Neuronal stem cell (in vitro differentiated cells): Measurements from ENCODE around the gene PC.
A peak's percentile ranks its signal among the peaks of the same experiment; 100 is the strongest.
"Not testable (repeated sequence)": the region's sequence is repeated elsewhere in the genome, so short reads cannot be mapped to it uniquely, and the experiment has no call there.

Experiments used
- DNase-seq: peaks from one replicate; pipeline ENCODE4 v3.0.0-alpha.2; 2013; ENCODE audit warnings: low spot score
- H2AFZ ChIP-seq: one replicate; pipeline ENCODE4 v1.6.1; 2013; ENCODE audit warnings: mild to moderate bottlenecking, low read length, inconsistent platforms
- H2AK5ac ChIP-seq: 2 replicates; pipeline ENCODE4 v1.6.1; 2013; ENCODE audit warnings: low read depth, mild to moderate bottlenecking, inconsistent platforms, low read length, moderate library complexity, mixed read lengths
- H2BK120ac ChIP-seq: 2 replicates; pipeline ENCODE4 v1.6.1; 2013; ENCODE audit warnings: low read depth, mild to moderate bottlenecking, inconsistent platforms, low read length, moderate library complexity, mixed read lengths
- H2BK12ac ChIP-seq: one replicate; pipeline ENCODE4 v1.6.1; 2013; ENCODE audit warnings: low read length, inconsistent platforms
- H2BK15ac ChIP-seq: 2 replicates; pipeline ENCODE4 v1.6.1; 2013; ENCODE audit warnings: mild to moderate bottlenecking, low read length, inconsistent platforms, mixed read lengths
- H2BK5ac ChIP-seq: one replicate; pipeline ENCODE4 v1.6.1; 2013; ENCODE audit warnings: inconsistent platforms, mild to moderate bottlenecking, low read length, moderate library complexity
- H3K14ac ChIP-seq: one replicate; pipeline ENCODE4 v1.6.1; 2013; ENCODE audit warnings: low read length, inconsistent platforms
- H3K18ac ChIP-seq: 2 replicates; pipeline ENCODE4 v1.6.1; 2013; ENCODE audit warnings: low read length, inconsistent platforms
- H3K23ac ChIP-seq: 2 replicates; pipeline ENCODE4 v1.6.1; 2013; ENCODE audit warnings: low read depth, mild to moderate bottlenecking, mixed read lengths, low read length, inconsistent platforms; ENCODE audit not compliant: poor library complexity
- H3K27ac ChIP-seq: replicated peaks from 3 replicates; pipeline ENCODE4 v1.5.1; 2013; ENCODE audit warnings: low read length, inconsistent platforms
- H3K27me3 ChIP-seq, 3 experiments: 2 replicates each; pipeline ENCODE4 v1.6.1; 2013; ENCODE audit warnings: low read length in 3 of 3, mild to moderate bottlenecking in 2 of 3, inconsistent platforms in 1 of 3, low read depth in 1 of 3, mixed read lengths in 1 of 3, moderate library complexity in 1 of 3; ENCODE audit not compliant: control insufficient read depth in 3 of 3, insufficient read depth in 3 of 3
- H3K36me3 ChIP-seq, 2 donors: replicated peaks in 1 of 2; 2 replicates each; pipeline ENCODE4 v1.6.1; 2013; ENCODE audit warnings: low read length in 2 of 2; ENCODE audit not compliant: control insufficient read depth in 2 of 2, insufficient read depth in 2 of 2
- H3K4ac ChIP-seq: 2 replicates; pipeline ENCODE4 v1.6.1; 2013; ENCODE audit warnings: inconsistent platforms, mild to moderate bottlenecking, low read length, moderate library complexity
- H3K4me1 ChIP-seq, 2 donors: 1 replicate in 1 of 2; 2 replicates in 1 of 2; pipeline ENCODE4 v1.6.1; 2013; ENCODE audit warnings: low read length in 2 of 2, low read depth in 1 of 2; ENCODE audit not compliant: control insufficient read depth in 2 of 2, insufficient read depth in 1 of 2
- H3K4me2 ChIP-seq: one replicate; pipeline ENCODE4 v1.6.1; 2013; ENCODE audit warnings: mild to moderate bottlenecking, low read length, inconsistent platforms; ENCODE audit not compliant: insufficient read depth, poor library complexity, severe bottlenecking
- H3K4me3 ChIP-seq, 2 donors: 2 replicates each; pipeline ENCODE4 v1.5.1; 2013; ENCODE audit warnings: low read length in 2 of 2, mild to moderate bottlenecking in 2 of 2, inconsistent platforms in 1 of 2, moderate library complexity in 1 of 2
- H3K79me1 ChIP-seq: one replicate; pipeline ENCODE4 v1.6.1; 2013; ENCODE audit warnings: low read depth, mild to moderate bottlenecking, inconsistent platforms, low read length, moderate library complexity
- H3K9ac ChIP-seq: one replicate; pipeline ENCODE4 v1.6.1; 2013; ENCODE audit warnings: mild to moderate bottlenecking, low read depth, low read length, inconsistent platforms; ENCODE audit not compliant: poor library complexity
- H3K9me3 ChIP-seq, 2 donors: replicated peaks in 1 of 2; 2 replicates each; pipeline versions ENCODE3 to v1.6.1; 2013; ENCODE audit warnings: low read length in 2 of 2, mild to moderate bottlenecking in 2 of 2, inconsistent platforms in 1 of 2, low read depth in 1 of 2, mixed read lengths in 1 of 2, moderate library complexity in 1 of 2; ENCODE audit not compliant: control insufficient read depth in 2 of 2, insufficient read depth in 1 of 2
- H4K8ac ChIP-seq: one replicate; pipeline ENCODE4 v1.6.1; 2013; ENCODE audit warnings: low read depth, mild to moderate bottlenecking, inconsistent platforms, low read length, moderate library complexity
- H4K91ac ChIP-seq: one replicate; pipeline ENCODE4 v1.6.1; 2013; ENCODE audit warnings: low read length, low read depth, mild to moderate bottlenecking, inconsistent platforms; ENCODE audit not compliant: poor library complexity
- WGBS, 2 donors: extraction: QIAGEN DNeasy Blood & Tissue Kit; methylation state at CpG; one replicate each; pipeline ENCODE4 v1.1.7; 2013; ENCODE audit warnings: missing lambda C conversion rate in 2 of 2, mixed read lengths in 1 of 2; ENCODE audit not compliant: insufficient read length in 2 of 2, insufficient replicate concordance in 1 of 2; ENCODE audit errors: extremely low coverage in 2 of 2; 5-methylcytosine and 5-hydroxymethylcytosine counted together

PC gene

GRCh38 chr11:66964495-66964894, 6.3 kb upstream of the PC start:
- Histone ChIP-seq H2BK12ac (no peak overlapping the region), H3K36me3 (no peaks in the 10 kb centered on the region), H3K18ac (no peak overlapping the region), H2AFZ (peak overlapping the region; percentile 7), H3K4me3 (no peak overlapping the region), H2BK15ac (no peak overlapping the region), H2BK5ac (no peak overlapping the region), H2BK120ac (no peak overlapping the region), H2AK5ac (no peak overlapping the region), H3K27ac (no peak overlapping the region), H3K9ac (no peak overlapping the region), H3K4me1 (no peaks in the 10 kb centered on the region), H4K91ac (no peak overlapping the region), H4K8ac (no peak overlapping the region), H3K27me3 (no peaks in the 10 kb centered on the region), H3K9me3 (no peaks in the 10 kb centered on the region), H3K14ac (no peak overlapping the region), H3K79me1 (no peaks in the 10 kb centered on the region), H3K4ac (no peak overlapping the region), H3K4me2 (no peak overlapping the region), H3K23ac (no peak overlapping the region)
- no peak for DNase-seq
- WGBS, 2 donors, result no CpG with 5 or more reads among the region's 3 CpGs

DNA sequence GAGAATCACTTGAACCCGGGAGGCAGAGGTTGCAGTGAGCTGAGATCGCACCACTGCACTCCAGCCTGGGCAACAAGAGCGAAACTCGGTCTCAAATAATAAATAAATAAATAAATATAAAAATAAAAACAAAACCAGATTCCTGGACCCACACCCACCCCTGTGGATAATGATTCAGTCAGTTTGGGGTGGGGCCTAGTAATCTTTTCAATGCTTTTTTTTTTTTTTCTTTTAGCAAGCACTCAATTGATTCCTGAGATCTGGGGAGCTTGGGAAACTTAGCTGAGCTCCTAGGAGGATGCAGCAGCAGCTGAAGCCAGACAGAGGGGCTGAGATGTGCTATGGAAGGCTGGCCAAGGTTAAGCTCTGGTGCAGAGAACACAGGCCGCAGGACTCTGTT, 4.6 kb upstream of the PC start:
- H2AK5ac ChIP-seq, result no peak overlapping the region
- WGBS, 2 donors, result no CpG with 5 or more reads among the region's 5 CpGs
- H2BK12ac ChIP-seq, result no peak overlapping the region
- peaks cover 5 to 6% of the 10 kb centered on the region in 2 donors for H3K4me1 ChIP-seq
- H3K27me3 ChIP-seq, result no peaks in the 10 kb centered on the region
- H3K27ac ChIP-seq, result no peak overlapping the region
- no peak overlapping the region for H3K4ac ChIP-seq
- no peak overlapping the region for H3K18ac ChIP-seq
- no peak overlapping the region for H3K9ac ChIP-seq
- no peak overlapping the region for H3K4me3 ChIP-seq
- no peak overlapping the region for H2BK5ac ChIP-seq
- no peak overlapping the region for H2BK120ac ChIP-seq
- H3K23ac ChIP-seq, result no peak overlapping the region
- H3K9me3 ChIP-seq, result no peaks in the 10 kb centered on the region
- no peak overlapping the region for H4K91ac ChIP-seq
- no peak overlapping the region for H2BK15ac ChIP-seq
- no peak for DNase-seq
- H3K14ac ChIP-seq, result no peak overlapping the region
- H2AFZ ChIP-seq, result no peak overlapping the region
- H4K8ac ChIP-seq, result no peak overlapping the region
- no peaks in the 10 kb centered on the region for H3K36me3 ChIP-seq
- no peaks in the 10 kb centered on the region for H3K79me1 ChIP-seq
- H3K4me2 ChIP-seq, result no peak overlapping the region

DNA sequence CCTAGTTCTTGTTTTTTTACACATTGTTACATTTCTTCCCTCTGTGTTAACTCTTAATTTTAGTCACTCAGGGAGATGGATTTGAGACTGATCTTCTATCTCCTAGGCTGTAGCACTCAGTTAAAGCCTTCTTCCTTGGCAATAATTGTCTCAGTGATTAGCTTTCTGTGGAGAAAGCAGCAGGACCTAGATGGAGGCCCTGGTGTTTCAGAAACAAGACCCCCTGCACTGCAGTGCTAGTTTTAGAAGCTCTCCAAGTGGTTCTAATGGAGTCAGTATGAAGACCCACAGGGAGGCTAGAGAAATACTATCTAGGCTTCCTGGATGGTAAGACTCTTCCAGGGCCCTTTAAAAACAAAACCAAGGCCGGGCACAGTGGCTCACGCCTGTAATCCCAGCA, 4.1 kb upstream of the PC start:
- Histone ChIP-seq H3K27me3 (no peaks in the 10 kb centered on the region), H4K91ac (no peak overlapping the region), H4K8ac (no peak overlapping the region), H2BK120ac (no peak overlapping the region), H3K4me2 (no peak overlapping the region), H2AFZ (no peak overlapping the region), H3K14ac (no peak overlapping the region), H2BK12ac (no peak overlapping the region), H2BK5ac (no peak overlapping the region), H3K27ac (no peak overlapping the region), H3K36me3 (no peaks in the 10 kb centered on the region), H3K79me1 (no peaks in the 10 kb centered on the region), H2BK15ac (no peak overlapping the region), H3K9me3 (no peaks in the 10 kb centered on the region), H3K4me3 (no peak overlapping the region), H3K23ac (no peak overlapping the region), H3K9ac (no peak overlapping the region), H3K18ac (no peak overlapping the region), H2AK5ac (no peak overlapping the region), H3K4ac (no peak overlapping the region), H3K4me1 (peaks cover 5 to 6% of the 10 kb centered on the region in 2 donors)
- WGBS, 2 donors, result no CpG with 5 or more reads among the region's 2 CpGs
- no peak for DNase-seq

- H4K91ac ChIP-seq, H3K9ac ChIP-seq, H2BK120ac ChIP-seq, H3K14ac ChIP-seq, H3K4me3 ChIP-seq, H2AFZ ChIP-seq, H3K18ac ChIP-seq, H3K4me1 ChIP-seq, H4K8ac ChIP-seq, H3K27ac ChIP-seq, H3K23ac ChIP-seq, H2BK15ac ChIP-seq, H2AK5ac ChIP-seq, H2BK5ac ChIP-seq, H3K9me3 ChIP-seq, H3K4me2 ChIP-seq, H3K36me3 ChIP-seq, H2BK12ac ChIP-seq, H3K4ac ChIP-seq, H3K27me3 ChIP-seq, DNase-seq, H3K79me1 ChIP-seq: not testable (repeated sequence)
- WGBS, 2 donors, result no CpG with 5 or more reads among the region's 5 CpGs
These were observed 3.6 kb upstream of the PC start for GRCh38 chr11:66961691-66962213.
